GM12878 (cell line): ENCODE results near the gene WNT9A. TPM values are rescaled to one million over a fixed set of nuclear protein-coding genes. Genes with fewer than 3 reads are reported as not detected.

Experiments
- ATAC-seq: fragments of 200-7000 bp; cut with Tn5 transposase; 3 replicates; pipeline ENCODE4 v1.9.1; 2020; ENCODE audit warnings: mild to moderate bottlenecking, moderate library complexity
- BruUV-seq: library from RNA; stranded (reverse); fragments of 400-500 nt; replicated peaks from 2 replicates; lab custom pipeline; 2021; lab: Mats Ljungman, UMichigan
- CTCF ChIA-PET: fragments of 300-600 bp; sonication (Branson Sonifier 250); formaldehyde crosslinking; extraction: SDS; loops from one replicate; lab custom pipeline; 2021; ENCODE audit warnings: inconsistent platforms; lab: Yijun Ruan, JAX
- POLR2A ChIA-PET: fragments of 350-600 bp; formaldehyde crosslinking; extraction: SDS; loops from one replicate; lab custom pipeline; 2021; ENCODE audit warnings: inconsistent platforms; lab: Charles Lee
- RAD21 ChIA-PET: fragments of 300-600 bp; sonication (Branson Sonifier 250); formaldehyde crosslinking; loops from one replicate; lab custom pipeline; 2023; ENCODE audit warnings: antibody characterized with exemption; ENCODE audit not compliant: unreplicated experiment; lab: Charles Lee
- SMC1A ChIA-PET: fragments of 300-600 bp; sonication (Branson Sonifier 250); formaldehyde crosslinking; loops from one replicate; lab custom pipeline; 2023; ENCODE audit not compliant: unreplicated experiment, uncharacterized antibody; lab: Charles Lee
- DNase-seq: peaks from one replicate; pipeline ENCODE4 v3.0.0-alpha.2; 2011; ENCODE audit warnings: low read depth, low spot score
- FAIRE-seq: peaks from 3 replicates; lab custom pipeline; 2011; peaks lifted over from hg19 to GRCh38; lab: Jason Lieb, UNC
- H2AFZ ChIP-seq: 2 replicates; pipeline ENCODE4 v1.6.0; 2011; ENCODE audit warnings: low read depth, low read length, control low read depth; ENCODE audit not compliant: control insufficient read depth
- H3K27ac ChIP-seq: 2 replicates; pipeline ENCODE4 v1.5.1; 2011; ENCODE audit warnings: control low read depth; ENCODE audit not compliant: control insufficient read depth, insufficient read depth
- H3K27me3 ChIP-seq, 2 experiments: replicated peaks in 1 of 2; 2 replicates each; pipeline versions ENCODE4 v1.6.0 to v1.6.1; 2011; ENCODE audit warnings: low read length in 1 of 2; ENCODE audit not compliant: control insufficient read depth in 2 of 2, insufficient read depth in 2 of 2
- H3K36me3 ChIP-seq, 2 experiments: 2 replicates each; pipeline ENCODE4 v1.5.1; 2011; ENCODE audit warnings: low read length in 1 of 2; ENCODE audit not compliant: control insufficient read depth in 2 of 2, insufficient read depth in 2 of 2
- H3K4me1 ChIP-seq: 2 replicates; pipeline ENCODE4 v1.6.1; 2011; ENCODE audit warnings: mild to moderate bottlenecking, low read length, moderate library complexity, mixed read lengths; ENCODE audit not compliant: control insufficient read depth, insufficient read depth
- H3K4me2 ChIP-seq: 2 replicates; pipeline ENCODE4 v1.6.0; 2011; ENCODE audit warnings: control low read depth; ENCODE audit not compliant: control insufficient read depth, insufficient read depth
- H3K4me3 ChIP-seq: fragments of 200-600 bp; sonication (generic); 2 replicates; pipeline ENCODE4 v1.5.1; 2016
- H3K79me2 ChIP-seq: 2 replicates; pipeline ENCODE4 v1.6.0; 2011; ENCODE audit warnings: low read length; ENCODE audit not compliant: control insufficient read depth, insufficient read depth
- H3K9ac ChIP-seq: 2 replicates; pipeline ENCODE4 v1.8.0; 2011; ENCODE audit warnings: low read length, control low read depth, mixed read lengths; ENCODE audit not compliant: control insufficient read depth, insufficient read depth
- H3K9me3 ChIP-seq: replicated peaks from 3 replicates; pipeline ENCODE4 v1.5.1; 2011; ENCODE audit warnings: mild to moderate bottlenecking, low read length; ENCODE audit not compliant: control insufficient read depth, insufficient read depth
- H4K20me1 ChIP-seq: 2 replicates; pipeline ENCODE4 v1.6.0; 2011; ENCODE audit not compliant: control insufficient read depth, insufficient read depth
- CBX3 ChIP-seq: fragments of 200-600 bp; sonication (generic); IDR thresholded peaks from 2 replicates; pipeline ENCODE4 v1.6.1; 2016; ENCODE audit warnings: low read depth, borderline replicate concordance
- IRF4 ChIP-seq: IDR thresholded peaks from 2 replicates; pipeline ENCODE4 v1.6.1; 2011; ENCODE audit warnings: low read depth, low read length
- MTA2 ChIP-seq: fragments of 450-650 bp; IDR thresholded peaks from 2 replicates; pipeline ENCODE4 v1.6.1; 2016; ENCODE audit warnings: low read depth, mild to moderate bottlenecking, moderate library complexity
- MYB ChIP-seq: fragments of 150-350 bp; IDR thresholded peaks from 2 replicates; pipeline ENCODE4 v1.6.1; 2014; ENCODE audit warnings: mild to moderate bottlenecking, low read depth, low read length, borderline replicate concordance
- NR2C1 ChIP-seq: fragments of 450-650 bp; IDR thresholded peaks from 2 replicates; pipeline ENCODE4 v1.6.1; 2017; ENCODE audit warnings: antibody characterized with exemption, mild to moderate bottlenecking, moderate library complexity
- WGBS: methylation state at CpG from one replicate; pipeline ENCODE4 v1.1.6; 2016; ENCODE audit warnings: low lambda C conversion rate; ENCODE audit not compliant: insufficient replicate concordance, insufficient coverage; ENCODE audit errors: missing lambda C conversion rate; 5-methylcytosine and 5-hydroxymethylcytosine counted together
- in situ Hi-C: fragments of 300-500 bp; cut with MboI; formaldehyde crosslinking; loops from 9 replicates; pipeline ENCODE4 v1.14.3; 2018; ENCODE audit warnings: mixed read lengths
- intact Hi-C: fragments of 100-400 bp; cut with micrococcal nuclease; formaldehyde crosslinking; loops from one replicate; pipeline ENCODE4 v1.14.2; 2022; ENCODE audit not compliant: unreplicated experiment
- polyA plus RNA-seq, 11 experiments: library from polyadenylated mRNA; depleted of rRNA in 4 of 11; unstranded in 6 of 11; stranded (reverse) in 5 of 11; fragments of >200 nt; fragmentation: Nextera tagmentation in 4 of 11; fragmentation: Illumina TruSeq in 1 of 11; extraction: Ambion mirVana in 4 of 11; extraction: Trizol in 1 of 11; gene quantifications; 1 replicate in 1 of 11; 2 replicates in 10 of 11; pipeline versions ENCODE4 v1.2.1 to v1.2.3, GENCODE V29; 2011 to 2016; ENCODE audit warnings: inconsistent platforms in 2 of 11, missing spikeins in 2 of 11, low read depth in 1 of 11
- total RNA-seq, 4 experiments: library from RNA; depleted of rRNA in 3 of 4; stranded (reverse); fragments of >200 nt in 3 of 4; fragmentation: Illumina TruSeq in 1 of 4; extraction: Trizol in 1 of 4; gene quantifications; 2 replicates each; pipeline versions ENCODE4 v1.2.1 to v1.2.3, GENCODE V29; 2013 to 2021
- TF ChIP-seq, protein P1 (sequence below): IDR thresholded peaks from 2 replicates; pipeline ENCODE4 v1.6.1; 2012; ENCODE audit warnings: low read depth, low read length, improper control_type of control experiment

The WNT9A gene
- total and polyA plus RNA-seq, 10 of the 15 experiments (the other 5 are each of a cell fraction or from before 2014, with no cell fraction given) = not detected

DNA sequence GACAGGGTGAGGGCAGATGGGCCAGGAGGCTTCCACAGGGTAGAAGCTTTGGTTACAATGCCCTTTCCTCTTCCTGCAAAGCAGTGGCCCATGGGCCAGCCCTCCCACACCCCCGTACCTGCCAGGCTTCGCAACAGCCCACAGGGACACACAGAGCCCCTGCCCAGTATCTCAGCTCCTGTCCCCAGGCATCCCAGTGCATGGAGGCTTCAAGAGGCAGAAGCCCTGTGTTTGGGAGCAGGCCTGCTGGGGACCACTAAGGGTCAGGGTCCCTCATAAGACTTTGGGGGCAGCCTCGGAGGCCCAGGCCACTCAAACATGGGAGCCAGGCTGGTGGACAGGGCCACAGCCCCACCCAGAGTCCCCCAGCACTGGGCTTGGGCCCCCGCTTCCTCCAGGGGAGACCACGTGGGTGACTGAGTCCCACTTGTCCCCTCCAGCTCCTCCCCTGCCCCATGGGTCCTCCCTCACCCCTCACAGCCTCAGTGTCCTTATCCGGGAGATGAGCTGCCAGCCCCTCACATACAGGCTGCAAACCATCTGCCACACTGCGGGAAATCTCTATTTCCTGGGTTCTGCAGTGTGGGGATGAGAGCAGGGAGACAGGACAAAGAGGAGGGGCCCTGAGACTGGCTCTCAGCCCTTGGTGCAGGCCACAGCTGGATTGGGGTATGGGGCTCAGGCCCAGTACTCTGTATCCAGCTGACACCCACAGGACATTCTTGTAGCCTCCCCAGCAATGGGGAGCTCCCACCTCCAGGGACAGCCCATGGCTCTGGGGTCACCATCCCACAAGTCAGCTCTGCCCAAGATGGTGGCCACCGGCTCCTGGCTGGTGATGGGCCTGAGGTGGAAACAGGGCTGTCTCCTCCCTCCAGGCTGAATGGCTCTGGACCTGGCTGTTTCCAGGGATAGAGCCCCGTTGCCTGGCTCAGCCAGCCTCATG is 50.7 kb downstream of the WNT9A start:
- Histone ChIP-seq H3K27me3 (no peaks in the 10 kb centered on the region), H3K27ac (no peak overlapping the region), H3K79me2 (no peaks in the 10 kb centered on the region)
- intact Hi-C loops = no loop called here
- SMC1A ChIA-PET = no interaction called here
- TF ChIP-seq IRF4 = no peak
- TF ChIP-seq MTA2 = no peak
- TF ChIP-seq MYB = no peak
- TF ChIP-seq, protein P1, sequence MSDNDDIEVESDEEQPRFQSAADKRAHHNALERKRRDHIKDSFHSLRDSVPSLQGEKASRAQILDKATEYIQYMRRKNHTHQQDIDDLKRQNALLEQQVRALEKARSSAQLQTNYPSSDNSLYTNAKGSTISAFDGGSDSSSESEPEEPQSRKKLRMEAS = no peak
- TF ChIP-seq NR2C1 = no peak
- TF ChIP-seq CBX3 = no peak
- TF ChIP-seq, all 136 proteins: peak for 0
- Histone ChIP-seq H2AFZ (no peak overlapping the region), H3K9me3 (no peaks in the 10 kb centered on the region), H3K4me1 (no peaks in the 10 kb centered on the region), H3K36me3 (no peaks in the 10 kb centered on the region), H3K4me3 (no peak overlapping the region), H3K9ac (no peak overlapping the region), H4K20me1 (no peaks in the 10 kb centered on the region), H3K4me2 (no peak overlapping the region)
- no TSS peak for BruUV-seq
- 44% methylated on average over 9 of the region's 9 CpGs for WGBS
- RAD21 ChIA-PET = no interaction called here
- in situ Hi-C loops = no loop called here
- DNase-seq (no peak), ATAC-seq (no peak), FAIRE-seq (no peak)
- CTCF ChIA-PET = no interaction called here
- POLR2A ChIA-PET = no interaction called here
